K562 (cell line): Measurements from ENCODE around the gene S100A10.

Experiments
- CHD2 ChIP-seq: IDR thresholded peaks from 2 replicates; pipeline ENCODE4 v1.6.1; 2011; ENCODE audit warnings: low read depth, low read length
- EGR1 ChIP-seq: fragments of 450-650 bp; conservative IDR thresholded peaks from 2 replicates; pipeline ENCODE4 v1.6.1; 2017; ENCODE audit warnings: mild to moderate bottlenecking
- ELF4 ChIP-seq: fragments of 450-650 bp; formaldehyde crosslinking; IDR thresholded peaks from 2 replicates; pipeline ENCODE4 v1.4.0; 2022; ENCODE audit warnings: missing genetic modification characterization
- EP300 ChIP-seq: IDR thresholded peaks from 2 replicates; pipeline ENCODE4 v1.6.1; 2012; ENCODE audit warnings: low read length, improper control_type of control experiment
- FOXJ3 ChIP-seq: sonication (generic); formaldehyde crosslinking; IDR thresholded peaks from 2 replicates; pipeline ENCODE4 v1.4.0; 2020; ENCODE audit warnings: mild to moderate bottlenecking, missing genetic modification reagents
- HINFP ChIP-seq: fragments of 450-650 bp; conservative IDR thresholded peaks from 2 replicates; pipeline ENCODE4 v1.6.1; 2016; ENCODE audit warnings: missing genetic modification characterization, low read depth, mild to moderate bottlenecking, control low read depth, missing compliant biosample characterization
- JUNB ChIP-seq: fragments of 450-650 bp; formaldehyde crosslinking; conservative IDR thresholded peaks from 2 replicates; pipeline ENCODE4 v1.4.0; 2020; ENCODE audit warnings: mild to moderate bottlenecking
- KLF1 ChIP-seq: fragments of 450-650 bp; IDR thresholded peaks from 2 replicates; pipeline ENCODE4 v1.6.1; 2016; ENCODE audit warnings: missing genetic modification characterization, missing compliant biosample characterization
- MAX ChIP-seq: sonication (generic); formaldehyde crosslinking; IDR thresholded peaks from 2 replicates; pipeline ENCODE4 v1.9.0; 2022; ENCODE audit warnings: mild to moderate bottlenecking, missing genetic modification reagents
- NR3C1 ChIP-seq: sonication (generic); formaldehyde crosslinking; IDR thresholded peaks from 2 replicates; pipeline ENCODE4 v1.8.1; 2022; ENCODE audit warnings: missing genetic modification reagents
- POLR2A ChIP-seq: fragments of 450-650 bp; conservative IDR thresholded peaks from 2 replicates; pipeline ENCODE4 v1.6.1; 2016
- POLR2AphosphoS5 ChIP-seq: IDR thresholded peaks from 2 replicates; pipeline ENCODE4 v1.6.1; 2011; ENCODE audit warnings: mild to moderate bottlenecking, low read depth, low read length, moderate library complexity; ENCODE audit not compliant: control insufficient read depth, insufficient read depth
- ZNF507 ChIP-seq: conservative IDR thresholded peaks from 2 replicates; pipeline ENCODE4 v1.6.1; 2017; ENCODE audit warnings: missing genetic modification characterization, missing compliant biosample characterization
- ZNF644 ChIP-seq: fragments of 200-800 bp; sonication (Bioruptor generic); IDR thresholded peaks from 2 replicates; pipeline ENCODE4 v1.6.1; 2016; ENCODE audit warnings: low read depth, missing genetic modification characterization, missing compliant biosample characterization

- no peak for TF ChIP-seq MAX (CRISPR knock-in tag)
- no peak for TF ChIP-seq ZNF507 (tag)
- no peak for TF ChIP-seq EP300
- no peak for TF ChIP-seq ELF4 (CRISPR knock-in tag)
- TF ChIP-seq EGR1: no peak
- TF ChIP-seq CHD2: no peak
- no peak for TF ChIP-seq FOXJ3 (CRISPR knock-in tag)
- TF ChIP-seq ZNF644 (tag): no peak
- no peak for TF ChIP-seq POLR2AphosphoS5
- TF ChIP-seq KLF1 (tag): no peak
- no peak for TF ChIP-seq HINFP (tag)
- TF ChIP-seq JUNB: no peak
- no peak for TF ChIP-seq NR3C1 (CRISPR knock-in tag)
- no peak for TF ChIP-seq POLR2A
Observed at GRCh38 chr1:152042030-152042429, 48.4 kb upstream of the S100A10 start.
